ENCODE results near the gene DIAPH2.

- TF ChIP-seq CTCF (IDR thresholded peaks at IDR 0.05) (no peak), POLR2AphosphoS5 (IDR thresholded peaks at IDR 0.05) (no peak)
These were observed 526.4 kb downstream of the DIAPH2 start for GRCh38 chrX:97211070-97211469.

Measured in breast epithelium (tissue), 3 donors.